Endothelial cell of umbilical vein (primary cell): ENCODE results near the gene TEX22. TPM values are rescaled to one million over a fixed set of nuclear protein-coding genes. Genes with fewer than 3 reads are reported as not detected.

ENCODE experiments used
- BruUV-seq: library from RNA; stranded (reverse); fragments of 400-500 nt; replicated peaks from 2 replicates; lab custom pipeline; 2021; lab: Mats Ljungman, UMichigan
- CTCF ChIA-PET: fragments of 300-600, 350-600 bp; sonication (Branson Sonifier 250); formaldehyde crosslinking; loops from one replicate; lab custom pipeline; 2021; ENCODE audit warnings: antibody characterized with exemption, inconsistent platforms; lab: Charles Lee
- POLR2A ChIA-PET: fragments of 300-600, 350-600 bp; sonication (Branson Sonifier 250); formaldehyde crosslinking; loops from one replicate; lab custom pipeline; 2021; ENCODE audit warnings: antibody characterized with exemption, inconsistent platforms; lab: Charles Lee
- DNase-seq: peaks from one replicate; pipeline ENCODE4 v3.0.0-alpha.2; 2011; ENCODE audit warnings: low read depth, low spot score
- FAIRE-seq: peaks from 2 replicates; lab custom pipeline; 2011; peaks lifted over from hg19 to GRCh38; lab: Jason Lieb, UNC
- H2AFZ ChIP-seq: 2 replicates; pipeline ENCODE4 v1.6.0; 2012; ENCODE audit warnings: low read depth, low read length, control low read depth, inconsistent platforms
- H3K27ac ChIP-seq: 2 replicates; pipeline ENCODE4 v1.5.1; 2011; ENCODE audit warnings: low read depth, mild to moderate bottlenecking, control low read depth, low read length, moderate library complexity; ENCODE audit not compliant: insufficient read depth
- H3K27me3 ChIP-seq, 2 experiments: 2 replicates each; pipeline versions ENCODE4 v1.6.0 to v1.6.1; 2011; ENCODE audit warnings: low read length in 2 of 2, mixed read lengths in 1 of 2; ENCODE audit not compliant: control insufficient read depth in 2 of 2, insufficient read depth in 2 of 2
- H3K36me3 ChIP-seq, 2 experiments: 2 replicates in 1 of 2; 3 replicates in 1 of 2; pipeline ENCODE4 v1.5.1; 2011; ENCODE audit warnings: low read length in 2 of 2, mild to moderate bottlenecking in 1 of 2, moderate library complexity in 1 of 2; ENCODE audit not compliant: control insufficient read depth in 2 of 2, insufficient read depth in 2 of 2; ENCODE audit errors: extremely low read depth in 1 of 2
- H3K4me1 ChIP-seq: 3 replicates; pipeline ENCODE4 v1.5.1; 2011; ENCODE audit warnings: mild to moderate bottlenecking, low read length; ENCODE audit not compliant: control insufficient read depth, insufficient read depth; ENCODE audit errors: extremely low read depth
- H3K4me2 ChIP-seq: 2 replicates; pipeline ENCODE4 v1.6.1; 2011; ENCODE audit warnings: low read length, control low read depth, mixed read lengths; ENCODE audit not compliant: insufficient read depth
- H3K4me3 ChIP-seq, 3 experiments: fragments of 200-600 bp in 1 of 3; sonication (generic), shearing (Covaris generic) in 1 of 3; replicated peaks in 1 of 3; 2 replicates each; pipeline ENCODE4 v1.5.1; 2011 to 2016; ENCODE audit warnings: control low read depth in 3 of 3, low read length in 3 of 3, mild to moderate bottlenecking in 2 of 3, inconsistent platforms in 1 of 3, low read depth in 1 of 3, moderate library complexity in 1 of 3; ENCODE audit not compliant: insufficient read depth in 1 of 3
- H3K79me2 ChIP-seq: 2 replicates; pipeline ENCODE4 v1.6.0; 2012; ENCODE audit warnings: low read length, inconsistent platforms; ENCODE audit not compliant: control insufficient read depth, insufficient read depth
- H3K9ac ChIP-seq: replicated peaks from 2 replicates; pipeline ENCODE3; 2011; ENCODE audit warnings: low read length, control low read depth; ENCODE audit not compliant: insufficient read depth; ENCODE audit errors: extremely low read depth
- H3K9me1 ChIP-seq: replicated peaks from 3 replicates; pipeline ENCODE4 v1.6.0; 2011; ENCODE audit warnings: mild to moderate bottlenecking, low read length; ENCODE audit not compliant: control insufficient read depth, insufficient read depth; ENCODE audit errors: extremely low read depth
- H3K9me3 ChIP-seq: replicated peaks from 2 replicates; pipeline ENCODE4 v1.5.1; 2012; ENCODE audit warnings: low read length, inconsistent platforms; ENCODE audit not compliant: control insufficient read depth, insufficient read depth
- H4K20me1 ChIP-seq: replicated peaks from 2 replicates; pipeline ENCODE3; 2011; ENCODE audit warnings: mild to moderate bottlenecking, low read length; ENCODE audit not compliant: control insufficient read depth, insufficient read depth; ENCODE audit errors: extremely low read depth
- EZH2 ChIP-seq: IDR thresholded peaks from 2 replicates; pipeline ENCODE4 v1.6.1; 2012; ENCODE audit warnings: borderline replicate concordance, low read depth, mild to moderate bottlenecking, moderate library complexity, low read length, inconsistent platforms; ENCODE audit not compliant: severe bottlenecking
- FOS ChIP-seq: IDR thresholded peaks from 2 replicates; pipeline ENCODE4 v1.6.1; 2011; ENCODE audit warnings: mild to moderate bottlenecking, low read length, moderate library complexity, borderline replicate concordance; ENCODE audit not compliant: insufficient read depth
- GATA2 ChIP-seq: IDR thresholded peaks from 2 replicates; pipeline ENCODE4 v1.7.0; 2011; ENCODE audit warnings: low read depth, mild to moderate bottlenecking, moderate library complexity, mixed read lengths, low read length; ENCODE audit not compliant: insufficient read length, insufficient read depth
- JUN ChIP-seq: IDR thresholded peaks from 2 replicates; pipeline ENCODE4 v1.6.1; 2011; ENCODE audit warnings: borderline replicate concordance, low read depth; ENCODE audit not compliant: insufficient read length, insufficient read depth
- MYC ChIP-seq: IDR thresholded peaks from one replicate; pipeline ENCODE4 v1.6.1; 2011; ENCODE audit warnings: mild to moderate bottlenecking, low read depth, low read length
- POLR2A ChIP-seq: IDR thresholded peaks from 2 replicates; pipeline ENCODE4 v1.6.1; 2012; ENCODE audit warnings: low read depth, mild to moderate bottlenecking, control low read depth, low read length
- POLR2AphosphoS5 ChIP-seq: IDR thresholded peaks from 2 replicates; pipeline ENCODE4 v1.6.1; 2012; ENCODE audit warnings: low read depth, mild to moderate bottlenecking, control low read depth, low read length, moderate library complexity; ENCODE audit not compliant: insufficient read depth
- dilution Hi-C: fragments of 300-500 bp; cut with MboI; formaldehyde crosslinking; loops from one replicate; pipeline ENCODE4 v1.15.0; 2019; ENCODE audit warnings: low sequenced_read_pairs; ENCODE audit not compliant: extremely low pct_ligation_motif_present
- intact Hi-C: fragments of 100-400 bp; cut with micrococcal nuclease; formaldehyde crosslinking; loops from one replicate; pipeline ENCODE4 v1.10.0; 2022
- polyA plus RNA-seq, 4 experiments: library from polyadenylated mRNA; depleted of rRNA in 3 of 4; stranded (reverse) in 3 of 4; unstranded in 1 of 4; fragments of >200 nt; gene quantifications; 2 replicates each; pipeline versions ENCODE4 v1.2.1 to v1.2.3, GENCODE V29; 2011 to 2012; ENCODE audit warnings: missing spikeins in 1 of 4
- total RNA-seq: library from RNA; stranded (reverse); gene quantifications from 2 replicates; pipeline ENCODE4 v1.2.3, GENCODE V29; 2021
- TF ChIP-seq, protein P1 (sequence below), 2 donors: IDR thresholded peaks; 1 replicate in 1 of 2; 2 replicates in 1 of 2; pipeline ENCODE4 v1.5.1; 2011; ENCODE audit warnings: low read length in 2 of 2, mild to moderate bottlenecking in 2 of 2, moderate library complexity in 2 of 2, control low read depth in 1 of 2, inconsistent platforms in 1 of 2, low read depth in 1 of 2; ENCODE audit not compliant: insufficient read depth in 1 of 2; ENCODE audit errors: extremely low read depth in 1 of 2
- TF ChIP-seq, protein P2 (sequence below): IDR thresholded peaks from 2 replicates; pipeline ENCODE4 v1.6.1; 2011; ENCODE audit not compliant: insufficient read depth, insufficient read length

Gene TEX22
- total and polyA plus RNA-seq, 2 donors (not counting 3 experiments of a cell fraction or from before 2014, with no cell fraction given) = 0.06 to 1.1 TPM

DNA sequence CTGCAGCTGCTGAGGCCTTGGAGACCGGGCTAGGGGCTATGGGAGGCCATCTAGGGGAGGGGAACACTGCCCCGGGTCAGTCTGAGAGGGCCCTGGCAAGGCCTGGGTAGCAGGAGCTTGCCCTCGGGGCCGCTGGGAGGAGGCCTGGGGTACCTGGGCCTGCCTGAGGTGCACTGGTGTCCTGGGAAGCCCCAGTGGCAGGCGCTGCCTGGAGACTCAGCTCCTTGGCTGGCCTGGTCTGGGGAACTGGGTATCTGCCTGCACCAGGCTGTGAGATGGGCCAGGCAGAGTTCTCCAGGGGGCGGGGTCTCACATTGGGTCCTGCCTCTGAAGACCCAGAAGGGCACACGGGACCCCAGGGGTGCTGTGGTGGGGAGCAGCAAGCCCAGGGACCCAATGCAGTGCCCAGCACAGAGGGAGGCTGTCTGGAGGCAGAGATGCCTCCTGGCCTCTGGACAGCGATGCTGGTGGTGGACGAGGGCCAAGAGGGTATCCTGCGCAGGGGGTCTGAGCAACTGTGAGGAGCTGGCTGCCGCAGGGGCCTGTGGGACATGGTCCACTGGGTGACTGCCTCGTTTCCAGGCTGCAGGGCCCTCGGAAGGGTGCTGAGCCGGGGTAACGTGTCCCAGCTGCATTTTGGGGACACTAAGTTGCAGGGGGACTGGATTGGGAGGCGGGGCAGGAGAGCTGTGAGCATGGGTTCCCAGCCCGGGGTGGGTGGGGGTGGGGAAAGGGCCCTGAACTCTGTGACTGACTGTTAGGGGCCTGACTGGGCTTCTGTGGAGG is 13.8 kb downstream of the TEX22 start:
- no peak overlapping the region for H3K27ac ChIP-seq
- H3K79me2 ChIP-seq = no peaks in the 10 kb centered on the region
- ChIA-PET POLR2A (no interaction called here), CTCF (interaction anchor here (0.7 to 1.9 kb wide), 6 partner anchors 9 to 77 kb away, joined by 3 to 12 read pairs (median 5); no protein-coding TSS in a partner anchor)
- DNase-seq (no peak), FAIRE-seq (no peak)
- H3K9me1 ChIP-seq = no peaks in the 10 kb centered on the region
- no peaks in the 10 kb centered on the region for H3K36me3 ChIP-seq
- H3K9me3 ChIP-seq = no peaks in the 10 kb centered on the region
- peaks cover 6% of the 10 kb centered on the region for H3K4me1 ChIP-seq
- intact Hi-C loops (loop anchor here (10.0 kb wide), 1 partner anchor 107 kb away; the partner anchor contains the start of gene BRF1), dilution Hi-C loops (no loop called here)
- H3K9ac ChIP-seq = no peak overlapping the region
- H2AFZ ChIP-seq = no peak overlapping the region
- no peak overlapping the region for H3K4me3 ChIP-seq
- no peaks in the 10 kb centered on the region for H4K20me1 ChIP-seq
- TF ChIP-seq GATA2 (no peak), MYC (no peak), JUN (no peak), POLR2AphosphoS5 (no peak), POLR2A (no peak), EZH2 (no peak), FOS (no peak)
- TF ChIP-seq, protein P1, sequence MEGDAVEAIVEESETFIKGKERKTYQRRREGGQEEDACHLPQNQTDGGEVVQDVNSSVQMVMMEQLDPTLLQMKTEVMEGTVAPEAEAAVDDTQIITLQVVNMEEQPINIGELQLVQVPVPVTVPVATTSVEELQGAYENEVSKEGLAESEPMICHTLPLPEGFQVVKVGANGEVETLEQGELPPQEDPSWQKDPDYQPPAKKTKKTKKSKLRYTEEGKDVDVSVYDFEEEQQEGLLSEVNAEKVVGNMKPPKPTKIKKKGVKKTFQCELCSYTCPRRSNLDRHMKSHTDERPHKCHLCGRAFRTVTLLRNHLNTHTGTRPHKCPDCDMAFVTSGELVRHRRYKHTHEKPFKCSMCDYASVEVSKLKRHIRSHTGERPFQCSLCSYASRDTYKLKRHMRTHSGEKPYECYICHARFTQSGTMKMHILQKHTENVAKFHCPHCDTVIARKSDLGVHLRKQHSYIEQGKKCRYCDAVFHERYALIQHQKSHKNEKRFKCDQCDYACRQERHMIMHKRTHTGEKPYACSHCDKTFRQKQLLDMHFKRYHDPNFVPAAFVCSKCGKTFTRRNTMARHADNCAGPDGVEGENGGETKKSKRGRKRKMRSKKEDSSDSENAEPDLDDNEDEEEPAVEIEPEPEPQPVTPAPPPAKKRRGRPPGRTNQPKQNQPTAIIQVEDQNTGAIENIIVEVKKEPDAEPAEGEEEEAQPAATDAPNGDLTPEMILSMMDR (IDR thresholded peaks at IDR 0.05; ENCODE audit: extremely low read depth in 1 of 2, insufficient read depth in 1 of 2, low read depth in 1 of 2, low read length in 2 of 2) = no peak
- TF ChIP-seq, protein P2, sequence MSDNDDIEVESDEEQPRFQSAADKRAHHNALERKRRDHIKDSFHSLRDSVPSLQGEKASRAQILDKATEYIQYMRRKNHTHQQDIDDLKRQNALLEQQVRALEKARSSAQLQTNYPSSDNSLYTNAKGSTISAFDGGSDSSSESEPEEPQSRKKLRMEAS = no peak
- no peak overlapping the region for H3K4me2 ChIP-seq
- peaks cover 6% of the 10 kb centered on the region in 2 experiments for H3K27me3 ChIP-seq
- no TSS peak for BruUV-seq
